Endodermal cell (in vitro differentiated cells): Measurements from ENCODE around the gene IFNG. TPM values are rescaled to one million over a fixed set of nuclear protein-coding genes. Genes with fewer than 3 reads are reported as not detected.
A peak's percentile ranks its signal among the peaks of the same experiment; 100 is the strongest.

Experiments used
- DNase-seq: peaks from one replicate; pipeline ENCODE4 v3.0.0-alpha.2; 2017
- H3K27ac ChIP-seq: 2 replicates; pipeline ENCODE4 v1.5.1; 2013; ENCODE audit warnings: mild to moderate bottlenecking, low read depth, low read length, moderate library complexity
- H3K27me3 ChIP-seq: 2 replicates; pipeline ENCODE4 v1.6.1; 2013; ENCODE audit warnings: mild to moderate bottlenecking, low read length, moderate library complexity; ENCODE audit not compliant: insufficient read depth, control insufficient read depth, poor library complexity, severe bottlenecking
- H3K36me3 ChIP-seq: 2 replicates; pipeline ENCODE4 v1.7.0; 2013; ENCODE audit warnings: mild to moderate bottlenecking, low read length, moderate library complexity; ENCODE audit not compliant: control insufficient read depth, insufficient read depth
- H3K4me1 ChIP-seq: one replicate; pipeline ENCODE4 v1.7.0; 2013; ENCODE audit warnings: low read length; ENCODE audit not compliant: control insufficient read depth, insufficient read depth
- H3K4me3 ChIP-seq: 2 replicates; pipeline ENCODE4 v1.5.1; 2013; ENCODE audit warnings: mild to moderate bottlenecking, low read length, moderate library complexity
- H3K9ac ChIP-seq: 2 replicates; pipeline ENCODE4 v1.6.1; 2013; ENCODE audit warnings: mild to moderate bottlenecking, low read length, moderate library complexity; ENCODE audit not compliant: poor library complexity, severe bottlenecking; ENCODE audit errors: extremely low read depth
- H3K9me3 ChIP-seq: 2 replicates; pipeline ENCODE4 v1.6.1; 2013; ENCODE audit warnings: mild to moderate bottlenecking, low read length, moderate library complexity; ENCODE audit not compliant: control insufficient read depth
- H3K27ac Mint-ChIP-seq: 2 replicates; pipeline ENCODE4 v1.8.0; 2020; ENCODE audit warnings: mixed read lengths
- H3K27me3 Mint-ChIP-seq: 2 replicates; pipeline ENCODE4 v1.8.0; 2021; ENCODE audit warnings: mild to moderate bottlenecking, mixed read lengths; ENCODE audit not compliant: insufficient read depth
- H3K36me3 Mint-ChIP-seq: 2 replicates; pipeline ENCODE4 v1.8.0; 2020; ENCODE audit warnings: low read depth, mixed read lengths
- H3K4me1 Mint-ChIP-seq: 2 replicates; pipeline ENCODE4 v1.8.0; 2020; ENCODE audit warnings: mixed read lengths
- H3K4me3 Mint-ChIP-seq: 2 replicates; pipeline ENCODE4 v1.8.0; 2020; ENCODE audit warnings: mild to moderate bottlenecking, moderate library complexity, mixed read lengths
- H3K9me3 Mint-ChIP-seq: 2 replicates; pipeline ENCODE4 v1.8.0; 2020; ENCODE audit warnings: mild to moderate bottlenecking, mixed read lengths
- CTCF ChIP-seq: fragments of 200-600 bp; sonication (generic); conservative IDR thresholded peaks from 2 replicates; pipeline ENCODE4 v1.5.0; 2021; ENCODE audit warnings: antibody characterized with exemption, mild to moderate bottlenecking
- WGBS, 2 experiments: methylation state at CpG; one replicate each; pipeline versions ENCODE4 v1.1.5 to v1.1.7; 2013; ENCODE audit warnings: missing lambda C conversion rate in 2 of 2, mixed read lengths in 1 of 2; ENCODE audit not compliant: insufficient coverage in 1 of 2, insufficient read length in 1 of 2; 5-methylcytosine and 5-hydroxymethylcytosine counted together
- total RNA-seq, 2 donors: library from RNA; stranded (reverse); fragmentation: NEBNext Ultra II Directional in 1 of 2; extraction: Animal tissue kit (Norgen Biotek cat#: 25700) in 1 of 2; gene quantifications; 2 replicates in 1 of 2; 3 replicates in 1 of 2; pipeline ENCODE4 v1.2.1, GENCODE V29; 2021

IFNG gene
- total RNA-seq, 2 donors from 2014 or later = not detected

- no peaks in the 10 kb centered on the region for H3K27me3 ChIP-seq
- H3K27ac ChIP-seq = no peak overlapping the region
- Mint-ChIP-seq H3K27ac (no peak overlapping the region), H3K27me3 (peaks cover 7% of the 10 kb centered on the region), H3K4me1 (peaks cover 5% of the 10 kb centered on the region), H3K4me3 (no peak overlapping the region), H3K36me3 (no peaks in the 10 kb centered on the region), H3K9me3 (no peaks in the 10 kb centered on the region)
- H3K36me3 ChIP-seq = no peaks in the 10 kb centered on the region
- 100% methylated on average over 1 of the region's 1 CpG; no CpG with 5 or more reads in 1 of the 2 experiments for WGBS, 2 experiments
- no peak for DNase-seq
- TF ChIP-seq CTCF = no peak
- no peak overlapping the region for H3K9ac ChIP-seq
- no peak overlapping the region for H3K4me3 ChIP-seq
- no peaks in the 10 kb centered on the region for H3K9me3 ChIP-seq
- no peaks in the 10 kb centered on the region for H3K4me1 ChIP-seq
Measured at GRCh38 chr12:68119250-68119649, 40.3 kb downstream of the IFNG start.

DNA sequence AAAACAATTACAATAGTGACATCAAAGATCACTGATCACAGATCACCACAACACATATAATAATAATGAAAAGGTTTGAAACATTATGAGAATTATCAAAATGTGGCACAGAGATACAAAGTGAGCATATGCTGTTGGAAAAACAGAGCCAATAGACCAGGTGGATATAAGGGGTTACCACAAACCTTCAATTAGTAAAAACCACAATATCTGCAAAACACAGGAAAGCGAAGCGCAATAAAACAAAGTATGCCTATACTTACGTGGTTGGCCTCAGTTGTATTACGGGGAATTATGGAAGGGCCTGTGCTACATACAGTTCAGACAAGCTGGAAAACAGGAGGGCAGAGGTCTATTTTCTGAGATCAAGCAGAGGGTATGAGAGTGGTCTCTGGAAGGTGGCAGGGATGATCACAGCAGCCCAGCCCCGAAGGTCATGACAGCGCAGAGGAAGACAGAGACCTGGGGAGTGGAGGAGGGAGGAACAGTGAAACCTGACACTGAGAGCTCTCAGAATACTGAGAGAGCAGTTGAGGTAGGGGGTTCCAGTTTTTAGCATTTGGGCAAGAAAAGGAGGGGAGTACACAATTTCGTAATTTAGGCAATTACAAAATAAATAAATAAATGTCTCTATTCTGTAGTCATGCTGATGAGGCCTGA lies 41.3 kb downstream of the IFNG start:
- DNase-seq = peak; percentile 71
- Mint-ChIP-seq H3K36me3 (no peaks in the 10 kb centered on the region), H3K27me3 (peaks cover 7% of the 10 kb centered on the region), H3K27ac (no peak overlapping the region), H3K4me3 (no peak overlapping the region), H3K4me1 (peaks cover 5% of the 10 kb centered on the region), H3K9me3 (no peaks in the 10 kb centered on the region)
- no peaks in the 10 kb centered on the region for H3K27me3 ChIP-seq
- WGBS, 2 experiments = 82 to 97% methylated on average over 4 to 6 of the region's 7 CpGs
- no peak overlapping the region for H3K4me3 ChIP-seq
- no peaks in the 10 kb centered on the region for H3K36me3 ChIP-seq
- H3K9me3 ChIP-seq = no peaks in the 10 kb centered on the region
- no peak overlapping the region for H3K9ac ChIP-seq
- no peak for TF ChIP-seq CTCF
- no peaks in the 10 kb centered on the region for H3K4me1 ChIP-seq
- H3K27ac ChIP-seq = no peak overlapping the region

- 77 to 83% methylated on average over 1 to 3 of the region's 3 CpGs for WGBS, 2 experiments
- no peak overlapping the region for H3K9ac ChIP-seq
- H3K9me3 ChIP-seq = no peaks in the 10 kb centered on the region
- no peaks in the 10 kb centered on the region for H3K36me3 ChIP-seq
- H3K4me1 ChIP-seq = no peaks in the 10 kb centered on the region
- peaks cover 7% of the 10 kb centered on the region for H3K27me3 Mint-ChIP-seq
- no peak overlapping the region for H3K4me3 ChIP-seq
- no peaks in the 10 kb centered on the region for H3K27me3 ChIP-seq
- no peak for DNase-seq
- H3K4me1 Mint-ChIP-seq = peaks cover 6% of the 10 kb centered on the region
- no peak overlapping the region for H3K4me3 Mint-ChIP-seq
- H3K27ac ChIP-seq = no peak overlapping the region
- no peak overlapping the region for H3K27ac Mint-ChIP-seq
- no peak for TF ChIP-seq CTCF
- H3K36me3 Mint-ChIP-seq = no peaks in the 10 kb centered on the region
- H3K9me3 Mint-ChIP-seq = no peaks in the 10 kb centered on the region
Measured at GRCh38 chr12:68117661-68118060, 41.9 kb downstream of the IFNG start.
